Measurements from ENCODE around the gene ZDHHC14.

Gene ZDHHC14

DNA sequence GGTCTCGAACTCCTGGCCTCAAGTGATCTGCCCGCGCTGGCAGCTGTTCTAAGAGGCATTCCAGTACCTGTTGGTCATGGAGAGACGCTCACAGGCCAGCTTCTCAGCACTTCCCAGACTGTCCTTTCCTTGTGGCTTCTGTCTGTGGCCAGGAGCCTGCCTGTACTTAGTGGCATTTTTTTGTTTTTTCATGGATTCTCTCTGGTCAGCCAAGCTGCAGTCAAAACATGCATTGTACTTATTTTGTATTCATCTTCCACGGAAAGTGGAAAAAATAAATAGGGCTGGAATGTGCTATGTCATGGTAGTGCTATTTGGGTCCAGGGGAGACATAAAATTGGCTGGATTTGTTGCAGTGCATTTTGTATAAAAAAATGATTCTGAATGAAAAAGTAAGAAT is 29.1 kb downstream of the ZDHHC14 start:
- H3K9me2 ChIP-seq (replicated peaks; ENCODE audit: insufficient read depth, low read length) = no peaks in the 10 kb centered on the region
- no peak overlapping the region for H3K9ac ChIP-seq (ENCODE audit: low read length)
- no peaks in the 10 kb centered on the region for H3K36me3 ChIP-seq (ENCODE audit: low read length)
- H3K79me2 ChIP-seq (ENCODE audit: insufficient read depth, low read length) = no peaks in the 10 kb centered on the region
- H3K4me2 ChIP-seq (ENCODE audit: low read depth, low read length, poor library complexity, severe bottlenecking) = no peak overlapping the region
- no peak overlapping the region for H3K4me3 ChIP-seq (ENCODE audit: insufficient read depth, low read length, poor library complexity, severe bottlenecking)
- H2AFZ ChIP-seq (ENCODE audit: low read depth, low read length, severe bottlenecking) = no peak overlapping the region
- H3K27me3 ChIP-seq (ENCODE audit: low read length) = no peaks in the 10 kb centered on the region
- H3F3A ChIP-seq (ENCODE audit: insufficient read depth) = no peaks in the 10 kb centered on the region
- TF ChIP-seq, protein P1, sequence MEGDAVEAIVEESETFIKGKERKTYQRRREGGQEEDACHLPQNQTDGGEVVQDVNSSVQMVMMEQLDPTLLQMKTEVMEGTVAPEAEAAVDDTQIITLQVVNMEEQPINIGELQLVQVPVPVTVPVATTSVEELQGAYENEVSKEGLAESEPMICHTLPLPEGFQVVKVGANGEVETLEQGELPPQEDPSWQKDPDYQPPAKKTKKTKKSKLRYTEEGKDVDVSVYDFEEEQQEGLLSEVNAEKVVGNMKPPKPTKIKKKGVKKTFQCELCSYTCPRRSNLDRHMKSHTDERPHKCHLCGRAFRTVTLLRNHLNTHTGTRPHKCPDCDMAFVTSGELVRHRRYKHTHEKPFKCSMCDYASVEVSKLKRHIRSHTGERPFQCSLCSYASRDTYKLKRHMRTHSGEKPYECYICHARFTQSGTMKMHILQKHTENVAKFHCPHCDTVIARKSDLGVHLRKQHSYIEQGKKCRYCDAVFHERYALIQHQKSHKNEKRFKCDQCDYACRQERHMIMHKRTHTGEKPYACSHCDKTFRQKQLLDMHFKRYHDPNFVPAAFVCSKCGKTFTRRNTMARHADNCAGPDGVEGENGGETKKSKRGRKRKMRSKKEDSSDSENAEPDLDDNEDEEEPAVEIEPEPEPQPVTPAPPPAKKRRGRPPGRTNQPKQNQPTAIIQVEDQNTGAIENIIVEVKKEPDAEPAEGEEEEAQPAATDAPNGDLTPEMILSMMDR (IDR thresholded peaks at IDR 0.05; ENCODE audit: insufficient read depth, low read length, poor library complexity, severe bottlenecking) = no peak
- TF ChIP-seq EZH2phosphoT487 (conservative IDR thresholded peaks at IDR 0.05; ENCODE audit: low read length) = no peak
- no peaks in the 10 kb centered on the region for H3K9me3 ChIP-seq (ENCODE audit: insufficient read depth, low read length)
- H4K20me1 ChIP-seq (ENCODE audit: low read depth, low read length) = no peaks in the 10 kb centered on the region
- H3K27ac ChIP-seq (ENCODE audit: low read depth, low read length) = no peak overlapping the region

DNA sequence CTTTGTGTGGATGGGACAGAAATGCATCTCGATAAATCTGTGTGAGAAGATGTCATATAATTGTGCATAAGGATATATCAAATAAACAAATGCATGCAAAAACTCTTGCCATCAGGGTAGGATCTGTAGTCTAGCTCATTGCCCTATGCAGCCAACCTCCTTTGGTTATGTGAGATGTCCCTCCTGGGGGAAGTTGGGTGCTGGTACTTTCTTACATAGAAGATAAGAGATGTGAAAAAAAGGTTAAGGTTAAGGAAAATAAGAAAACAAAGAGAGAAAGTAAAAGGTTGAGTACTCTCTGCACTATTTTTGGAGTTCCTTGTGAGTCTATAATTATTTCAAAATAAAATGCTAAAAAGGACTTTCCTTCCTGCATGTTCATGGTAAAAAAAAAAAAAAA is 30.4 kb downstream of the ZDHHC14 start:
- H2AFZ ChIP-seq (ENCODE audit: low read depth, low read length, severe bottlenecking) = no peak overlapping the region
- no peaks in the 10 kb centered on the region for H3K79me2 ChIP-seq (ENCODE audit: insufficient read depth, low read length)
- H3F3A ChIP-seq (ENCODE audit: insufficient read depth) = no peaks in the 10 kb centered on the region
- no peaks in the 10 kb centered on the region for H3K36me3 ChIP-seq (ENCODE audit: low read length)
- no peak overlapping the region for H3K9ac ChIP-seq (ENCODE audit: low read length)
- H3K9me3 ChIP-seq (ENCODE audit: insufficient read depth, low read length) = no peaks in the 10 kb centered on the region
- no peaks in the 10 kb centered on the region for H4K20me1 ChIP-seq (ENCODE audit: low read depth, low read length)
- H3K27ac ChIP-seq (ENCODE audit: low read depth, low read length) = no peak overlapping the region
- no peak for TF ChIP-seq EZH2phosphoT487 (conservative IDR thresholded peaks at IDR 0.05; ENCODE audit: low read length)
- TF ChIP-seq, protein P1 (IDR thresholded peaks at IDR 0.05; ENCODE audit: insufficient read depth, low read length, poor library complexity, severe bottlenecking) = no peak
- H3K27me3 ChIP-seq (ENCODE audit: low read length) = no peaks in the 10 kb centered on the region
- no peaks in the 10 kb centered on the region for H3K9me2 ChIP-seq (replicated peaks; ENCODE audit: insufficient read depth, low read length)
- no peak overlapping the region for H3K4me2 ChIP-seq (ENCODE audit: low read depth, low read length, poor library complexity, severe bottlenecking)
- H3K4me3 ChIP-seq (ENCODE audit: insufficient read depth, low read length, poor library complexity, severe bottlenecking) = no peak overlapping the region

DNA sequence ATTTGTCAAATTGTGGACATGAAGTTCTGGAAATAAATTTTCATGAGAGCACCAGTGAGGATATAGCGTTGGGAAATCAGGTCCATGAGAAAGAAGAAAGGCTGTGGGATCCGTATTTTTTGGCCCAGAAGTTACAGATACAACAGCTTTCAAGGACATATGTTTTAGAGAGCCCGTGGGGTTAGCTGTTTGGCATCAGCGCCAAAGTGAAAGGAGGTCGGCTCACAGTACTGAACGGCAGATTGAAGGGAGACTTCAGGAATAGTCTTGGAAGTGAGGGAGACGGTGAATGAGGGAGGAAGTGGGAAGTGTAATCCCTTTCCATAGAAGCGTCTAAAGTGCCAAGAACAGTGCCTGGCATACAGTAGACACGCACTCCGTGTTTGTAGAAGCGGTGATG is 31.8 kb downstream of the ZDHHC14 start:
- H2AFZ ChIP-seq (ENCODE audit: low read depth, low read length, severe bottlenecking) = no peak overlapping the region
- H3K9ac ChIP-seq (ENCODE audit: low read length) = no peak overlapping the region
- no peaks in the 10 kb centered on the region for H3K36me3 ChIP-seq (ENCODE audit: low read length)
- H3K9me3 ChIP-seq (ENCODE audit: insufficient read depth, low read length) = no peaks in the 10 kb centered on the region
- no peak overlapping the region for H3K4me2 ChIP-seq (ENCODE audit: low read depth, low read length, poor library complexity, severe bottlenecking)
- H3K27me3 ChIP-seq (ENCODE audit: low read length) = no peaks in the 10 kb centered on the region
- no peaks in the 10 kb centered on the region for H4K20me1 ChIP-seq (ENCODE audit: low read depth, low read length)
- TF ChIP-seq, protein P1 (IDR thresholded peaks at IDR 0.05; ENCODE audit: insufficient read depth, low read length, poor library complexity, severe bottlenecking) = no peak
- no peak for TF ChIP-seq EZH2phosphoT487 (conservative IDR thresholded peaks at IDR 0.05; ENCODE audit: low read length)
- no peaks in the 10 kb centered on the region for H3K79me2 ChIP-seq (ENCODE audit: insufficient read depth, low read length)
- H3K4me3 ChIP-seq (ENCODE audit: insufficient read depth, low read length, poor library complexity, severe bottlenecking) = no peak overlapping the region
- no peaks in the 10 kb centered on the region for H3K9me2 ChIP-seq (replicated peaks; ENCODE audit: insufficient read depth, low read length)
- H3K27ac ChIP-seq (ENCODE audit: low read depth, low read length) = no peak overlapping the region
- no peaks in the 10 kb centered on the region for H3F3A ChIP-seq (ENCODE audit: insufficient read depth)
